Activated naive CD4-positive, alpha-beta T cell treated with anti-CD3 and anti-CD28 coated beads for 36 hours (primary cell): ENCODE data around the gene TOMM40L. TPM values are rescaled to one million over a fixed set of nuclear protein-coding genes. Genes with fewer than 3 reads are reported as not detected.
A peak's percentile ranks its signal among the peaks of the same experiment; 100 is the strongest.
"Not testable (repeated sequence)": the region's sequence is repeated elsewhere in the genome, so short reads cannot be mapped to it uniquely, and the experiment has no call there.

ENCODE experiments used
- CTCF ChIA-PET: fragments of 350-600 bp; sonication (Branson Sonifier 250); formaldehyde crosslinking; loops from one replicate; lab custom pipeline; 2021; ENCODE audit warnings: antibody characterized with exemption; lab: Charles Lee
- DNase-seq: peaks from one replicate; pipeline ENCODE4 v3.0.0-alpha.2; 2020
- H3K27ac Mint-ChIP-seq: one replicate; pipeline ENCODE4 v1.8.0; 2021; ENCODE audit warnings: mild to moderate bottlenecking, mixed read lengths
- H3K27me3 Mint-ChIP-seq: one replicate; pipeline ENCODE4 v1.8.0; 2021; ENCODE audit warnings: low read depth, mixed read lengths
- H3K36me3 Mint-ChIP-seq: one replicate; pipeline ENCODE4 v1.8.0; 2021; ENCODE audit warnings: low read depth, mixed read lengths
- H3K4me1 Mint-ChIP-seq: one replicate; pipeline ENCODE4 v1.8.0; 2021; ENCODE audit warnings: low read depth, mixed read lengths
- H3K4me3 Mint-ChIP-seq: one replicate; pipeline ENCODE4 v1.8.0; 2021; ENCODE audit warnings: mild to moderate bottlenecking, moderate library complexity, mixed read lengths
- H3K9me3 Mint-ChIP-seq: one replicate; pipeline ENCODE4 v1.8.0; 2021; ENCODE audit warnings: mixed read lengths
- intact Hi-C: fragments of 100-400 bp; cut with micrococcal nuclease; formaldehyde crosslinking; loops from one replicate; pipeline ENCODE4 v1.15.1; 2023
- total RNA-seq, 2 experiments: library from RNA; stranded (reverse); gene quantifications; one replicate each; pipeline ENCODE4 v1.2.3, GENCODE V29; 2021

TOMM40L gene
- total RNA-seq, 2 experiments from 2014 or later: 13.2 to 14.3 TPM

GRCh38 chr1:161242313-161242712 is 16.5 kb downstream of the TOMM40L start:
- H3K27me3 Mint-ChIP-seq: no peaks in the 10 kb centered on the region
- no peaks in the 10 kb centered on the region for H3K36me3 Mint-ChIP-seq
- no peak overlapping the region for H3K4me3 Mint-ChIP-seq
- intact Hi-C loops: no loop called here
- H3K27ac Mint-ChIP-seq: no peak overlapping the region
- no peak for DNase-seq
- H3K9me3 Mint-ChIP-seq: no peaks in the 10 kb centered on the region
- CTCF ChIA-PET: interaction anchor here (1.0 kb wide), 2 partner anchors 16 to 140 kb away, joined by 3 to 4 read pairs; no protein-coding TSS in a partner anchor
- no peaks in the 10 kb centered on the region for H3K4me1 Mint-ChIP-seq

GRCh38 chr1:161244888-161245287 is 19.0 kb downstream of the TOMM40L start:
- CTCF ChIA-PET: no interaction called here
- Mint-ChIP-seq H3K9me3 (no peaks in the 10 kb centered on the region), H3K4me1 (no peaks in the 10 kb centered on the region), H3K27ac (no peak overlapping the region), H3K4me3 (no peak overlapping the region), H3K36me3 (peaks cover 1% of the 10 kb centered on the region), H3K27me3 (peaks cover 1% of the 10 kb centered on the region)
- DNase-seq: no peak
- intact Hi-C loops: no loop called here

- intact Hi-C loops, H3K9me3 Mint-ChIP-seq, H3K4me1 Mint-ChIP-seq, DNase-seq, H3K4me3 Mint-ChIP-seq, H3K27me3 Mint-ChIP-seq, H3K27ac Mint-ChIP-seq, H3K36me3 Mint-ChIP-seq: not testable (repeated sequence)
- CTCF ChIA-PET: interaction anchor here (0.5 to 1.8 kb wide), 4 partner anchors 9 to 132 kb away, joined by 3 to 5 read pairs (median 4); no protein-coding TSS in a partner anchor
These were observed 24.2 kb downstream of the TOMM40L start for GRCh38 chr1:161250100-161250499.

GRCh38 chr1:161250829-161251228 is 25.0 kb downstream of the TOMM40L start:
- Mint-ChIP-seq H3K9me3 (no peaks in the 10 kb centered on the region), H3K27ac (no peak overlapping the region), H3K4me1 (no peaks in the 10 kb centered on the region), H3K4me3 (no peak overlapping the region), H3K36me3 (peaks cover 1% of the 10 kb centered on the region), H3K27me3 (peaks cover 3% of the 10 kb centered on the region)
- DNase-seq: no peak
- intact Hi-C loops: no loop called here
- CTCF ChIA-PET: interaction anchor here (1.8 kb wide), 1 partner anchor 40 kb away, joined by 5 read pairs; no protein-coding TSS in a partner anchor

GRCh38 chr1:161251579-161251978 is 25.7 kb downstream of the TOMM40L start:
- intact Hi-C loops: no loop called here
- H3K4me1 Mint-ChIP-seq: no peaks in the 10 kb centered on the region
- H3K4me3 Mint-ChIP-seq: no peak overlapping the region
- no peak for DNase-seq
- CTCF ChIA-PET: interaction anchor here (0.7 kb wide), 1 partner anchor 130 kb away, joined by 3 read pairs; no protein-coding TSS in a partner anchor
- H3K27ac Mint-ChIP-seq: no peak overlapping the region
- H3K36me3 Mint-ChIP-seq: peaks cover 3% of the 10 kb centered on the region
- peaks cover under 1% of the 10 kb centered on the region for H3K9me3 Mint-ChIP-seq
- H3K27me3 Mint-ChIP-seq: peaks cover 3% of the 10 kb centered on the region

- H3K27ac Mint-ChIP-seq, H3K4me3 Mint-ChIP-seq: not testable (repeated sequence)
- CTCF ChIA-PET: interaction anchor here (1.1 kb wide), 1 partner anchor 36 kb away, joined by 5 read pairs; no protein-coding TSS in a partner anchor
These were observed 29.4 kb downstream of the TOMM40L start for GRCh38 chr1:161255302-161255701.

GRCh38 chr1:161255955-161256520 is 30.2 kb downstream of the TOMM40L start:
- DNase-seq, intact Hi-C loops, H3K27ac Mint-ChIP-seq, H3K4me1 Mint-ChIP-seq, H3K4me3 Mint-ChIP-seq: not testable (repeated sequence)
- H3K9me3 Mint-ChIP-seq: peaks cover 15% of the 10 kb centered on the region
- H3K36me3 Mint-ChIP-seq: peaks cover 14% of the 10 kb centered on the region
- CTCF ChIA-PET: interaction anchor here (1.1 kb wide), 2 partner anchors 29 to 35 kb away, joined by 3 to 5 read pairs; no protein-coding TSS in a partner anchor
- peaks cover 36% of the 10 kb centered on the region for H3K27me3 Mint-ChIP-seq

More at GRCh38 chr1:161255302-161255701, 29.4 kb downstream of the TOMM40L start:
- DNase-seq, H3K4me1 Mint-ChIP-seq, intact Hi-C loops: not testable (repeated sequence)
- peaks cover 32% of the 10 kb centered on the region for H3K27me3 Mint-ChIP-seq
- peaks cover 15% of the 10 kb centered on the region for H3K9me3 Mint-ChIP-seq
- H3K36me3 Mint-ChIP-seq: peaks cover 14% of the 10 kb centered on the region

- H3K27ac Mint-ChIP-seq, H3K4me1 Mint-ChIP-seq, H3K4me3 Mint-ChIP-seq, intact Hi-C loops: not testable (repeated sequence)
- DNase-seq: peak; percentile 26
- Mint-ChIP-seq H3K9me3 (peaks cover 15% of the 10 kb centered on the region), H3K36me3 (peaks cover 14% of the 10 kb centered on the region), H3K27me3 (peaks cover 44% of the 10 kb centered on the region)
- CTCF ChIA-PET: interaction anchor here (0.6 to 1.2 kb wide), 7 partner anchors 9 to 128 kb away, joined by 3 to 6 read pairs (median 4); partner anchors contain the start of gene TOMM40L
These were observed 31.2 kb downstream of the TOMM40L start for GRCh38 chr1:161257109-161257508.

- intact Hi-C loops: no loop called here
- H3K4me1 Mint-ChIP-seq: peaks cover 9% of the 10 kb centered on the region
- no peak within 1 kb of the TSS for H3K27ac Mint-ChIP-seq
- CTCF ChIA-PET: interaction anchor here (0.7 to 1.9 kb wide), 5 partner anchors 11 to 93 kb away, joined by 3 to 7 read pairs (median 3); no protein-coding TSS in a partner anchor
- peak; percentile 50 for DNase-seq
- H3K4me3 Mint-ChIP-seq: peak within 1 kb of the TSS; percentile 58
- H3K36me3 Mint-ChIP-seq: peaks cover 14% of the 10 kb centered on the region
- H3K27me3 Mint-ChIP-seq: peaks cover 47% of the 10 kb centered on the region
- peaks cover 15% of the 10 kb centered on the region for H3K9me3 Mint-ChIP-seq
These were observed 32.8 kb downstream of the TOMM40L start, which contains the start of gene PCP4L1 for GRCh38 chr1:161258439-161259344. TSS of gene PCP4L1 (plus strand) at chr1:161258745. CDS start at chr1:161258975, 230 bp downstream.

GRCh38 chr1:161259345-161259702 is 33.5 kb downstream of the TOMM40L start:
- Mint-ChIP-seq H3K27ac (no peak overlapping the region), H3K36me3 (peaks cover 14% of the 10 kb centered on the region)
- CTCF ChIA-PET: interaction anchor here (1.0 to 1.9 kb wide), 3 partner anchors 32 to 37 kb away, joined by 3 to 7 read pairs (median 3); no protein-coding TSS in a partner anchor

GRCh38 chr1:161259765-161260164 is 33.9 kb downstream of the TOMM40L start:
- no peak for DNase-seq
- intact Hi-C loops: no loop called here
- Mint-ChIP-seq H3K4me3 (no peak overlapping the region), H3K36me3 (peaks cover 14% of the 10 kb centered on the region), H3K27me3 (peaks cover 49% of the 10 kb centered on the region), H3K4me1 (peaks cover 9% of the 10 kb centered on the region), H3K27ac (no peak overlapping the region), H3K9me3 (peaks cover 15% of the 10 kb centered on the region)
- CTCF ChIA-PET: interaction anchor here (0.6 to 1.2 kb wide), 2 partner anchors 13 to 248 kb away, joined by 3 to 4 read pairs; no protein-coding TSS in a partner anchor

More at GRCh38 chr1:161259345-161259702, 33.5 kb downstream of the TOMM40L start:
- intact Hi-C loops: no loop called here
- DNase-seq: no peak
- H3K4me1 Mint-ChIP-seq: peaks cover 9% of the 10 kb centered on the region
- peaks cover 15% of the 10 kb centered on the region for H3K9me3 Mint-ChIP-seq
- peaks cover 47% of the 10 kb centered on the region for H3K27me3 Mint-ChIP-seq
- peak overlapping the region; percentile 58 for H3K4me3 Mint-ChIP-seq
